HT-29 (cell line): ENCODE results near the gene NRCAM. TPM values are rescaled to one million over a fixed set of nuclear protein-coding genes. Genes with fewer than 3 reads are reported as not detected.
A peak's percentile ranks its signal among the peaks of the same experiment; 100 is the strongest.

Experiments used
- DNase-seq: peaks from one replicate; pipeline ENCODE4 v3.0.0-alpha.2; 2015; ENCODE audit warnings: low spot score
- total RNA-seq: library from RNA; depleted of rRNA; stranded (reverse); fragments of >200 nt; shearing (Covaris generic); gene quantifications from 2 replicates; pipeline ENCODE4 v1.2.3, GENCODE V29; 2014

Gene NRCAM
- total RNA-seq, 1 experiment from 2014 or later, result 0.61 TPM

DNA sequence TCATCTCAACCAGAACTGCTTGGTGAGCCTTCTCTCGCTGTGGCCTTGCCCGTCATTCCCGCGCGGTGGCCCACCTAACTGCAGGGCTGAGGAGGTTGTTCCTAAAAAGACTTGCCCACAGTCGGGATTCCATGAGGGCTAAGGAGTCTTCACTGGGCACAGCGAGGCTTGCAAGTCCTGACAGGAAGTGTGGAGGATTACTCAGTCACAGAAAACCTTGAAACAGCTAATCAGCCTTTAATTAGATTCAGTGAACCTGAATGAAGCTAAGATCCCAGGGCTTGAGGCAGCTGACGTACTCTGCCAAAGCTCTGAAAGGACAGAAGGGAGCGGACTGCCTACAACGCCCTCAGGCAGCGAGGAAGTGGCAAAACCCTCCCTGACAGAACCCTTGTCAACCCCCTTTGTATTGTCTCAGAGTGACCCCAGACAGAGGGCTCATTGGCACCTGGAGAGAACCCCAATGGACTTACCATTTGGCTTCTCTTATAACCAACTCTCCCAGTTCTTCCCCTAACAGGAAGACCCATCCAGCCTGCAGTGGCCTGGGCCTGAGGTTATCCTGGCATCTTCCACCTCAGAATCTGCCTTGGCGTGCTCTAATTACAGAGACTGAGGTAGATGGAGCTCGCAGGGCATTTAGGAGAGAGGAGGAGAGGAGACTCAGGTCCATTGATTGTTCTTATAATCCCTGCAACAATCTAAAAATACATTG lies 323.5 kb downstream of the NRCAM start:
- DNase-seq, result no peak

GRCh38 chr7:108130261-108130660 lies 326.0 kb downstream of the NRCAM start, which contains the start of gene LAMB4:
LAMB4 (minus strand) TSS chr7:108130361; CDS start chr7:108123164, 7,197 bp downstream.
- DNase-seq, result no peak

- no peak for DNase-seq
Observed at GRCh38 chr7:108129018-108129965, 326.9 kb downstream of the NRCAM start.

GRCh38 chr7:108128514-108128913 lies 327.7 kb downstream of the NRCAM start:
- DNase-seq, result no peak

GRCh38 chr7:108127461-108127860 lies 328.8 kb downstream of the NRCAM start:
- no peak for DNase-seq

DNA sequence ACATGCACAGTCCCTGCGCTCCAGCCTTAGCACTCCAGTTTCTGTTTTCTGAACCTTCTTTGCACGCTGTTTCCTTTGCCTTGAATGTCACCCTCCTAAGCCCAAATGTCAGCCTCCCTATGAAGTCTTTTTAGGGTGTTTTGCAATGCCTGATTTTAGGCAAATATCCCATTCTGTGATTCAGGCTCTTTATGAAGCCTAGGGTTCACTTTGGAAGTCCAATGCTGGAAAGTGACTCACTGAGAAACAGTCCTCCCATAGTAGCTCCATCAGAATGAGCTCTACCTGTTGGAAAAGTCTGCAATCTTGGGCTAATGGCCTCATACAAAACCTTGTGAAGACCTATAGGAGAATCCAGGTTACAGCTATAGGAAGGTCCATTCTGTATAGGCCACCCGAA lies 331.4 kb downstream of the NRCAM start:
- DNase-seq, result no peak

DNA sequence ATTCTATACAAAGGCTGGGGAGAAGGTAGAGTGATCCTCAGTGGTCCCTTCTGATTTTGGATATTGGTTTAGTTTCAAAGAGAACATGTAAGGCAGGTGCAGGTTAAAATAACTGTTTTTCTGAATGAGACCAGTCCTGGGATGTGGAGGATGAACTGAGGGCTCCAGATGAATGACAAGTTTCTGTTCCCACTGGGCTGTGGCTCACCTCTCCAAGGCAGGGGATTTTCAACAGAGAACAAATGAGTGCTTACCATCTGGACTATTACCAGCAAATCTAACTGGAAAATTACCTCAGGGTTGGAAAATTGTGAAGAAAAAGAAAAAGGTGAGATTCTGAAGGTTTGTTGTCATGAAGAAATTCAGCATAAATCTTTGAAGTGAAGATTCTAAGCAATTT lies 334.1 kb downstream of the NRCAM start:
- DNase-seq, result no peak

GRCh38 chr7:108120933-108121332 lies 335.3 kb downstream of the NRCAM start:
- DNase-seq, result no peak

- DNase-seq, result no peak
Observed at GRCh38 chr7:108120196-108120595, 336.0 kb downstream of the NRCAM start.

GRCh38 chr7:108118959-108119358 lies 337.3 kb downstream of the NRCAM start:
- no peak for DNase-seq

GRCh38 chr7:108114117-108114841 lies 342.0 kb downstream of the NRCAM start:
- peak; percentile 71 for DNase-seq

DNA sequence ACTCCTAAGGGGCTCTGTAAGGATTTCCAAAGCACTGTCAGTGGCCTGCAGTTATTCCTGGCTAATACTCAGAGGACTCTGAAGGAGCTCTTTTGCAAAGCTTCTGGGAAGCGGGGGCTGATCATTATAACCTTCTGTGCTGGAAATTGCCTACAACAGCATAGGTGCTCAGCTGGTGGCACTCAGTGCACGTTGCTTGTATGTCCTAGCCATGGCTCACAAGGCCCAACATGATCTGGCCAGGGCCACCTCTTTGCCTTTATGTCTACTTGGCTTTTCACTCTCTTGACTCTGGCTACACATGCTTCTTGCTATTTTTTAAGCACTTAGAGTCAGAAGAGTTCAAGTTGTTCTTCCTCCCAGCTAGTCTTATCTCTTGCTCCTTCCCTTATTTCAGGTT lies 343.6 kb downstream of the NRCAM start:
- no peak for DNase-seq

- peak; percentile 54 for DNase-seq
Observed at GRCh38 chr7:108109221-108109908, 346.9 kb downstream of the NRCAM start.

DNA sequence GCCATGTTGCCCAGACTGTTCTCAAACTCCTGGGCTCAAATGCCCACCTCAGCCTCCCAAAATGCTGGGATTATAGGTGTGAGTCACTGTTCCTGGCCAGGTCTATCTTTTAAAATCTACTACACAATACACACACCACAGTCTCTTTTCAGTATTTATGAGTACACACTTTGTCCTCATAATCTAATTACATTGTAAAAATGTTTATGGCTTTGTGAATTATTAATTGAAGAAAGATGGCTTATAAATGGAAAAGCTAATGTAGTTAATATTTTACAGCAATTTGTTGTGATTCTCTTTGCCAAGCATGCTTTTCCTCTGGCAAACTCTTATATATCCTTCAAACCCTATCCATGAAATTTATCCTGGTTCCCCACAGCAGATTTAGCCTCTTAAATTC lies 348.1 kb downstream of the NRCAM start:
- peak; percentile 22 for DNase-seq

- no peak for DNase-seq
Observed at GRCh38 chr7:108104324-108104723, 351.9 kb downstream of the NRCAM start.

DNA sequence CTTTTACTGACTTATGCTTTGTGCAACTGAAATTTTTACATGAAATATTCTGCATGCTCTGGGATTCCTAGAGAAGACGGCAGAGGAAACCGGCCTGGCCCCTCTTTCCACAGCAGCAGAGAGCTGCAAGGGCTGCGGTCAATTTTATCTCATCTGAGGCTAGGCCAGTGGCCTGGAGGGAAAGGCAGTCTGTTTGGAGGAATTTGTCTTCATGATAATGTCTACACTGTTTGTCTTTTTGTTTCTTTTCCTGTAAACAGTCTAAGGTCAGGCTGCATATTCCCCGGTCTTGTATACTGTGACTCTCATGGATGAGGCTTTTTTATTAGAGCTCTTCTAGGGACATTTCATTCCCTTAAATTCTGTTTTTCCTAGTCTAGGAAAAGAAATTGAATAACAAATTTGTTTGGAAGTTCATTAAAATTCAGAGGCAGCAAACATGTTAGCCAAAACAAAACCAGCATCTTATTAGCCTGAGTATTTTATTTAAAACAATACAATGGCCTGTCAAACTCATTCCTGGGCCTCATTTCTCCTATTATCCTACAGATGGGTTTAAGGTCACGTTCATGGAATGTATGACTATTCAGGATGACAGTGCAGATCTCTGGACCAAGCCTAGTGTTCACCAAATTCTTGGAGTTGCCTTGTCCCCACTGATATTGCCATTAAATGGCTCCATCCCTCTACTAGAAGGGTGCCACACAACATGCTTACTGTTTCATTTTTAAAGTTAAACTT lies 352.5 kb downstream of the NRCAM start:
- DNase-seq, result no peak

GRCh38 chr7:108102671-108103312 lies 353.4 kb downstream of the NRCAM start:
- no peak for DNase-seq

DNA sequence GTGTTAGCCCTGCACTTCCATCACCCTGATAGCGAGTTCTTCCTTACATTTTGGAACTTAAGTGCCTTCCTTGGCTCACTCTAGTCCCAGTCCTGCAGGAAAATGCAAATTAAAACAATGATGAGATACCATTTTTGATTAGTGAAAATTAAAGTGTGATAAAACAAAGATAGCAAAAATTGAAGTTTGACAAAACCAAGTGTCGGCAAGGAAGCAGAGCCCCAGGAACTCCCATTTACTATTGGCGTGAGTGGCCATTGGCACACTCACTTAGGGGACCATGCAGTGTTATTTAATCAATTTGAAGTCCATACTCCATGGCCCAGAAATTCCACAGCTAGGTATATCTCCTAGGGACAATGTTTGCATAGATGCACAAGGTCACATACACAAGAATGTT lies 354.5 kb downstream of the NRCAM start:
- DNase-seq, result no peak

GRCh38 chr7:108099713-108100112 lies 356.5 kb downstream of the NRCAM start:
- no peak for DNase-seq

- peak; percentile 69 for DNase-seq
Observed at GRCh38 chr7:108097703-108098102, 358.5 kb downstream of the NRCAM start.
